ENCODE measurements around the gene AOC3. TPM values are rescaled to one million over a fixed set of nuclear protein-coding genes. Genes with fewer than 3 reads are reported as not detected.
"Not testable (repeated sequence)": the region's sequence is repeated elsewhere in the genome, so short reads cannot be mapped to it uniquely, and the experiment has no call there.

The AOC3 gene
- total RNA-seq, 2 donors from 2014 or later = 5.3 to 28.3 TPM

- no peaks in the 10 kb centered on the region for H3K9me3 ChIP-seq
- H3K27me3 ChIP-seq = no peaks in the 10 kb centered on the region
- TF ChIP-seq CTCF (IDR thresholded peaks at IDR 0.05) = no peak
- H3K4me3 ChIP-seq = no peak overlapping the region
- H3K27ac ChIP-seq = no peak overlapping the region
- peaks cover 10% of the 10 kb centered on the region for H3K36me3 ChIP-seq
- DNase-seq = no peak
- intact Hi-C loops (cut with DNase I) = no loop called here
- H3K4me1 ChIP-seq = no peaks in the 10 kb centered on the region
- H3K9ac ChIP-seq (ENCODE audit: low read depth in 2 of 2, low read length in 2 of 2) = no peak overlapping the region
These were observed 1.4 kb upstream of the AOC3 start for GRCh38 chr17:42849451-42850181.

GRCh38 chr17:42851371-42852240, 607 bp downstream of the AOC3 start:
- H3K36me3 ChIP-seq; H3K9me3 ChIP-seq; H3K4me3 ChIP-seq; H3K27ac ChIP-seq; intact Hi-C loops (cut with DNase I); H3K27me3 ChIP-seq; H3K4me1 ChIP-seq; DNase-seq: not testable (repeated sequence)
- H3K9ac ChIP-seq (ENCODE audit: low read depth in 2 of 2, low read length in 2 of 2) = peak overlapping the region; percentile 20 to 47

- Histone ChIP-seq H3K27me3 (no peaks in the 10 kb centered on the region), H3K4me3 (no peak overlapping the region), H3K9me3 (no peaks in the 10 kb centered on the region), H3K27ac (peak overlapping the region; percentile 44), H3K4me1 (no peaks in the 10 kb centered on the region), H3K36me3 (no peaks in the 10 kb centered on the region), H3K9ac (ENCODE audit: low read depth in 2 of 2, low read length in 2 of 2) (no peak overlapping the region)
- no peak for DNase-seq
- TF ChIP-seq CTCF (IDR thresholded peaks at IDR 0.05) = no peak
- intact Hi-C loops (cut with DNase I) = no loop called here
These were observed 1.4 kb downstream of the AOC3 start for GRCh38 chr17:42852351-42852750.

GRCh38 chr17:42853004-42853403, 2.0 kb downstream of the AOC3 start:
- H3K4me1 ChIP-seq = no peaks in the 10 kb centered on the region
- H3K36me3 ChIP-seq = no peaks in the 10 kb centered on the region
- no peaks in the 10 kb centered on the region for H3K27me3 ChIP-seq
- DNase-seq = no peak
- no peak for TF ChIP-seq CTCF (IDR thresholded peaks at IDR 0.05)
- peak overlapping the region; percentile 44 for H3K27ac ChIP-seq
- peak overlapping the region; percentile 24 for H3K4me3 ChIP-seq
- intact Hi-C loops (cut with DNase I) = no loop called here
- peak overlapping the region in 1 of 2 donors; percentile 1 for H3K9ac ChIP-seq (ENCODE audit: low read depth in 2 of 2, low read length in 2 of 2)
- no peaks in the 10 kb centered on the region for H3K9me3 ChIP-seq

- Histone ChIP-seq H3K9ac (ENCODE audit: low read depth in 2 of 2, low read length in 2 of 2) (peak overlapping the region; percentile 1 to 36), H3K4me1 (no peaks in the 10 kb centered on the region), H3K27me3 (no peaks in the 10 kb centered on the region), H3K27ac (no peak overlapping the region), H3K36me3 (no peaks in the 10 kb centered on the region), H3K9me3 (no peaks in the 10 kb centered on the region), H3K4me3 (peak overlapping the region; percentile 24)
- intact Hi-C loops (cut with DNase I) = no loop called here
- TF ChIP-seq CTCF (IDR thresholded peaks at IDR 0.05) = no peak
- no peak for DNase-seq
These were observed 2.6 kb downstream of the AOC3 start for GRCh38 chr17:42853597-42853967.

Measured in colonic mucosa (tissue), 4 donors.